HEK293T (cell line): ENCODE results near the gene AGBL1.

ENCODE experiments used
- ARNT ChIP-seq: fragments of 450-650 bp; IDR thresholded peaks from 2 replicates; pipeline ENCODE4 v1.6.1; 2017; ENCODE audit warnings: mild to moderate bottlenecking
- BHLHE40 ChIP-seq: fragments of 450-650 bp; IDR thresholded peaks from 2 replicates; pipeline ENCODE4 v1.6.1; 2016; ENCODE audit warnings: mild to moderate bottlenecking, moderate library complexity, borderline replicate concordance
- FOXA1 ChIP-seq: fragments of 450-650 bp; IDR thresholded peaks from 2 replicates; pipeline ENCODE4 v1.6.1; 2016; ENCODE audit warnings: mild to moderate bottlenecking
- FOXK2 ChIP-seq: fragments of 450-650 bp; IDR thresholded peaks from 2 replicates; pipeline ENCODE4 v1.6.1; 2016; ENCODE audit warnings: mild to moderate bottlenecking
- FOXM1 ChIP-seq: fragments of 450-650 bp; IDR thresholded peaks from 2 replicates; pipeline ENCODE4 v1.6.1; 2017; ENCODE audit warnings: mild to moderate bottlenecking, borderline replicate concordance
- HDGF ChIP-seq: fragments of 450-650 bp; IDR thresholded peaks from 2 replicates; pipeline ENCODE4 v1.6.1; 2017; ENCODE audit warnings: antibody characterized with exemption, borderline replicate concordance
- LEF1 ChIP-seq: fragments of 450-650 bp; IDR thresholded peaks from 2 replicates; pipeline ENCODE4 v1.6.1; 2017; ENCODE audit warnings: mild to moderate bottlenecking, borderline replicate concordance
- NFRKB ChIP-seq: fragments of 450-650 bp; IDR thresholded peaks from 2 replicates; pipeline ENCODE4 v1.6.1; 2016; ENCODE audit warnings: mild to moderate bottlenecking, moderate library complexity
- SP1 ChIP-seq: fragments of 450-650 bp; IDR thresholded peaks from 2 replicates; pipeline ENCODE4 v1.6.1; 2017
- SUZ12 ChIP-seq: fragments of 450-650 bp; IDR thresholded peaks from 2 replicates; pipeline ENCODE4 v1.6.1; 2016; ENCODE audit warnings: mild to moderate bottlenecking
- TARDBP ChIP-seq: fragments of 450-650 bp; IDR thresholded peaks from 2 replicates; pipeline ENCODE4 v1.6.1; 2016
- ZNF384 ChIP-seq: fragments of 450-650 bp; IDR thresholded peaks from 2 replicates; pipeline ENCODE4 v1.6.1; 2016

DNA sequence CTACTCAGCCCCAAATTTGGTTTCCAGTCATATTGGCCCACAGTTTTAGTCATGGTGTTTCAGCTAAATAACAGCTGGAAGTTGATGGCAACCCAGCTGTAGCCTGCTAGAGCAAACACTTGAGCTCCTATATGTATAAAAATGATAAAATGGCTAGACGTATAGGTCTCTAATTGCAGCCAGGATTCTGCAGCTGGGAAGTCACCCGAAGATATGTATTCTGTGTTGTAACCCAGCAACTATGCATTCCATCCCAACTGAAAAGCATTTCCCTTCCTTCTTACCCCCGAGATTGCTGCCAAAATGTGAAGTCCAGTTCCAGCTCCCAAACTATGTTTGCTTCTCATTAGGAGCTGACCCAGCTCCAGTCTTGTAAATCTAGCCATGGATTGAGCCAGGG lies 408.4 kb downstream of the AGBL1 start:
- TF ChIP-seq NFRKB, result no peak
- no peak for TF ChIP-seq LEF1
- no peak for TF ChIP-seq ZNF384
- TF ChIP-seq FOXA1, result no peak
- no peak for TF ChIP-seq SUZ12
- no peak for TF ChIP-seq HDGF
- TF ChIP-seq TARDBP, result no peak
- no peak for TF ChIP-seq ARNT
- TF ChIP-seq FOXM1, result no peak
- TF ChIP-seq FOXK2, result no peak
- TF ChIP-seq SP1, result no peak
- TF ChIP-seq BHLHE40, result no peak
